SK-N-SH (cell line): ENCODE measurements around the gene PLCB1. TPM values are rescaled to one million over a fixed set of nuclear protein-coding genes. Genes with fewer than 3 reads are reported as not detected.
A peak's percentile ranks its signal among the peaks of the same experiment; 100 is the strongest.

Experiments used
- CTCF ChIA-PET: fragments of 300-600, 350-600 bp; formaldehyde crosslinking; extraction: SDS; loops from one replicate; lab custom pipeline; 2021; lab: Yijun Ruan, JAX
- POLR2A ChIA-PET: fragments of 350-600 bp; sonication (Branson Sonifier 250); formaldehyde crosslinking; extraction: SDS; loops from one replicate; lab custom pipeline; 2020; ENCODE audit warnings: antibody characterized with exemption, inconsistent platforms; lab: Yijun Ruan, JAX
- DNase-seq: peaks from one replicate; pipeline ENCODE4 v3.0.0; 2012
- H2AFZ ChIP-seq: fragments of 200-600 bp; sonication (generic); 2 replicates; pipeline ENCODE4 v1.8.1; 2016; ENCODE audit warnings: antibody characterized with exemption, mild to moderate bottlenecking, low read depth
- H3F3A ChIP-seq: fragments of 200-600 bp; sonication (generic); replicated peaks from 2 replicates; pipeline ENCODE3; 2016; ENCODE audit warnings: antibody characterized with exemption, mild to moderate bottlenecking; ENCODE audit not compliant: insufficient read depth
- H3K27ac ChIP-seq, 2 experiments: fragments of 200-500 bp in 1 of 2; fragments of 200-600 bp in 1 of 2; sonication (Bioruptor generic) in 1 of 2; sonication (generic), shearing (Covaris generic) in 1 of 2; 2 replicates each; pipeline versions ENCODE4 v1.5.1 to v1.6.1; 2014 to 2016; ENCODE audit warnings: low read depth in 2 of 2, inconsistent platforms in 1 of 2, low read length in 1 of 2, mild to moderate bottlenecking in 1 of 2, mixed read lengths in 1 of 2
- H3K27me3 ChIP-seq: fragments of 200-600 bp; sonication (generic), shearing (Covaris generic); 2 replicates; pipeline ENCODE4 v1.6.1; 2016; ENCODE audit warnings: mixed run types; ENCODE audit not compliant: insufficient read depth
- H3K36me3 ChIP-seq, 2 experiments: fragments of 200-500 bp in 1 of 2; fragments of 200-600 bp in 1 of 2; sonication (Bioruptor generic) in 1 of 2; sonication (generic) in 1 of 2; replicated peaks in 1 of 2; 2 replicates each; pipeline versions ENCODE3 to v1.5.1; 2014 to 2016; ENCODE audit warnings: low read length in 1 of 2, mild to moderate bottlenecking in 1 of 2; ENCODE audit not compliant: insufficient read depth in 2 of 2, control insufficient read depth in 1 of 2
- H3K4me1 ChIP-seq, 2 experiments: fragments of 200-500 bp in 1 of 2; fragments of 200-600 bp in 1 of 2; sonication (Bioruptor generic) in 1 of 2; sonication (generic), shearing (Covaris generic) in 1 of 2; 2 replicates each; pipeline versions ENCODE4 v1.5.1 to v1.6.1; 2014 to 2016; ENCODE audit warnings: low read depth in 1 of 2, low read length in 1 of 2, mixed run types in 1 of 2; ENCODE audit not compliant: insufficient read depth in 2 of 2, control insufficient read depth in 1 of 2
- H3K4me2 ChIP-seq: fragments of 200-600 bp; sonication (generic), shearing (Covaris generic); 2 replicates; pipeline ENCODE4 v1.6.1; 2017; ENCODE audit warnings: mixed run types
- H3K4me3 ChIP-seq, 2 experiments: fragments of 200-500 bp in 1 of 2; fragments of 200-600 bp in 1 of 2; sonication (Bioruptor generic) in 1 of 2; sonication (generic), shearing (Covaris generic) in 1 of 2; 2 replicates each; pipeline versions ENCODE4 v1.5.1 to v1.8.1; 2014 to 2016; ENCODE audit warnings: low read depth in 2 of 2, inconsistent platforms in 1 of 2, low read length in 1 of 2, mild to moderate bottlenecking in 1 of 2, mixed read lengths in 1 of 2, moderate library complexity in 1 of 2
- H3K79me2 ChIP-seq: fragments of 200-600 bp; sonication (generic); 2 replicates; pipeline ENCODE4 v1.8.1; 2017; ENCODE audit warnings: mild to moderate bottlenecking; ENCODE audit not compliant: insufficient read depth
- H3K9ac ChIP-seq: fragments of 200-600 bp; sonication (generic); 2 replicates; pipeline ENCODE4 v1.6.1; 2017; ENCODE audit warnings: mixed run types
- H3K9me2 ChIP-seq: fragments of 200-600 bp; sonication (generic); 2 replicates; pipeline ENCODE4 v1.6.1; 2017; ENCODE audit warnings: mixed run types
- H3K9me3 ChIP-seq: fragments of 200-600 bp; sonication (generic); 2 replicates; pipeline ENCODE4 v1.6.1; 2017; ENCODE audit warnings: mixed run types, mild to moderate bottlenecking, moderate library complexity
- H4K20me1 ChIP-seq: fragments of 200-600 bp; sonication (generic); 2 replicates; pipeline ENCODE4 v1.6.1; 2017; ENCODE audit warnings: mild to moderate bottlenecking, mixed run types; ENCODE audit not compliant: insufficient read depth
- CHD2 ChIP-seq: fragments of 150-350 bp; IDR thresholded peaks from 2 replicates; pipeline ENCODE4 v1.6.1; 2018; ENCODE audit warnings: low read length; ENCODE audit not compliant: partially characterized antibody
- CTCF ChIP-seq: fragments of 200-600 bp; sonication (generic); IDR thresholded peaks from 2 replicates; pipeline ENCODE4 v1.6.1; 2017; ENCODE audit warnings: antibody characterized with exemption, mild to moderate bottlenecking, moderate library complexity
- FOSL2 ChIP-seq: IDR thresholded peaks from 2 replicates; pipeline ENCODE4 v1.4.0; 2012; ENCODE audit warnings: low read depth, mild to moderate bottlenecking, moderate library complexity, borderline replicate concordance
- FOXJ3 ChIP-seq: sonication (generic); formaldehyde crosslinking; IDR thresholded peaks from 2 replicates; pipeline ENCODE4 v1.5.1; 2020; ENCODE audit warnings: mild to moderate bottlenecking, missing genetic modification reagents
- FOXM1 ChIP-seq: IDR thresholded peaks from 2 replicates; pipeline ENCODE4 v1.4.0; 2012; ENCODE audit warnings: low read depth, mild to moderate bottlenecking
- MXI1 ChIP-seq: IDR thresholded peaks from 2 replicates; pipeline ENCODE4 v1.6.1; 2012; ENCODE audit warnings: mild to moderate bottlenecking, low read depth, low read length, improper control_type of control experiment
- NFIC ChIP-seq: IDR thresholded peaks from 2 replicates; pipeline ENCODE4 v1.4.0; 2012; ENCODE audit warnings: borderline replicate concordance
- NRF1 ChIP-seq: IDR thresholded peaks from 2 replicates; pipeline ENCODE4 v1.6.1; 2012; ENCODE audit warnings: low read depth, mild to moderate bottlenecking, low read length
- POLR2AphosphoS5 ChIP-seq: IDR thresholded peaks from 2 replicates; pipeline ENCODE4 v1.6.1; 2012; ENCODE audit warnings: low read depth, low read length
- RAD21 ChIP-seq: IDR thresholded peaks from 2 replicates; pipeline ENCODE4 v1.6.1; 2012; ENCODE audit warnings: mild to moderate bottlenecking, low read length
- RCOR1 ChIP-seq: fragments of 150-350 bp; IDR thresholded peaks from 2 replicates; pipeline ENCODE4 v1.6.1; 2017; ENCODE audit warnings: antibody characterized with exemption, low read length
- SMC3 ChIP-seq: IDR thresholded peaks from 2 replicates; pipeline ENCODE4 v1.6.1; 2012; ENCODE audit warnings: low read depth, low read length, improper control_type of control experiment
- TAF1 ChIP-seq: IDR thresholded peaks from 2 replicates; pipeline ENCODE4 v1.6.1; 2012; ENCODE audit warnings: low read depth, mild to moderate bottlenecking, low read length, moderate library complexity, borderline replicate concordance
- TCF12 ChIP-seq: IDR thresholded peaks from 2 replicates; pipeline ENCODE4 v1.4.0; 2012
- YY1 ChIP-seq: IDR thresholded peaks from 2 replicates; pipeline ENCODE4 v1.4.0; 2012; ENCODE audit warnings: low read depth, mild to moderate bottlenecking
- ZBTB33 ChIP-seq: IDR thresholded peaks from 2 replicates; pipeline ENCODE4 v1.4.0; 2012; ENCODE audit warnings: low read depth, borderline replicate concordance
- WGBS: methylation state at CpG from one replicate; pipeline ENCODE4 v1.1.6; 2017; ENCODE audit warnings: low lambda C conversion rate; 5-methylcytosine and 5-hydroxymethylcytosine counted together
- polyA plus RNA-seq, 3 experiments: library from polyadenylated mRNA; depleted of rRNA; stranded (reverse); fragments of >200 nt; gene quantifications; 2 replicates each; pipeline ENCODE4 v1.2.3, GENCODE V29; 2012

PLCB1 gene
- polyA plus RNA-seq, 1 of the 3 experiments (the other 2 are of a cell fraction): 10.5 TPM

- Histone ChIP-seq H3K4me3 (no peak overlapping the region), H3K79me2 (no peaks in the 10 kb centered on the region), H3K9ac (no peak overlapping the region), H3K9me2 (no peaks in the 10 kb centered on the region), H3K27ac (no peak overlapping the region), H3K9me3 (no peaks in the 10 kb centered on the region), H3K36me3 (no peaks in the 10 kb centered on the region), H3K4me2 (no peak overlapping the region), H4K20me1 (no peaks in the 10 kb centered on the region), H3K4me1 (peaks cover 5 to 7% of the 10 kb centered on the region in 2 experiments; a peak in 3 of 4 replicates), H2AFZ (no peak overlapping the region), H3K27me3 (no peaks in the 10 kb centered on the region), H3F3A (peaks cover 4% of the 10 kb centered on the region)
- POLR2A ChIA-PET: no interaction called here
- 82% methylated on average over 4 of the region's 4 CpGs for WGBS
- no peak for DNase-seq
- no peak for TF ChIP-seq MXI1
- TF ChIP-seq NFIC: no peak
- TF ChIP-seq POLR2AphosphoS5: no peak
- no peak for TF ChIP-seq RCOR1
- TF ChIP-seq FOXJ3 (CRISPR knock-in tag): no peak
- no peak for TF ChIP-seq ZBTB33
- TF ChIP-seq FOSL2: no peak
- TF ChIP-seq TAF1: no peak
- no peak for TF ChIP-seq FOXM1
- TF ChIP-seq NRF1: no peak
- CTCF ChIA-PET: interaction anchor here (0.6 to 1.3 kb wide), 4 partner anchors 68 to 485 kb away, joined by 3 read pairs; no protein-coding TSS in a partner anchor
Measured at GRCh38 chr20:8522168-8522567, 390.1 kb downstream of the PLCB1 start.

GRCh38 chr20:8523684-8524083 is 391.6 kb downstream of the PLCB1 start:
- Histone ChIP-seq H3K9me3 (no peaks in the 10 kb centered on the region), H3K27me3 (no peaks in the 10 kb centered on the region), H3K27ac (no peak overlapping the region), H3K4me3 (no peak overlapping the region), H3K9me2 (no peaks in the 10 kb centered on the region), H3K79me2 (no peaks in the 10 kb centered on the region), H3K4me1 (peaks cover 5 to 7% of the 10 kb centered on the region in 2 experiments; a peak in 3 of 4 replicates), H3F3A (peaks cover 19% of the 10 kb centered on the region), H4K20me1 (no peaks in the 10 kb centered on the region), H3K4me2 (no peak overlapping the region), H3K36me3 (no peaks in the 10 kb centered on the region), H2AFZ (no peak overlapping the region), H3K9ac (no peak overlapping the region)
- POLR2A ChIA-PET: no interaction called here
- TF ChIP-seq CTCF: no peak
- TF ChIP-seq CHD2: no peak
- TF ChIP-seq YY1: no peak
- TF ChIP-seq RAD21: peak; percentile 63
- TF ChIP-seq TCF12: no peak
- peak; percentile 41 for TF ChIP-seq SMC3
- no peak for TF ChIP-seq FOXJ3 (CRISPR knock-in tag)
- no peak for DNase-seq
- CTCF ChIA-PET: interaction anchor here (0.6 kb wide), 1 partner anchor 588 kb away, joined by 3 read pairs; no protein-coding TSS in a partner anchor
- 92% methylated on average over 5 of the region's 5 CpGs for WGBS
